ENCODE results near the gene IRF6.

GRCh38 chr1:209827384-209828262, 21.7 kb upstream of the IRF6 start, which contains the start of gene UTP25:
- TF ChIP-seq, protein P1, sequence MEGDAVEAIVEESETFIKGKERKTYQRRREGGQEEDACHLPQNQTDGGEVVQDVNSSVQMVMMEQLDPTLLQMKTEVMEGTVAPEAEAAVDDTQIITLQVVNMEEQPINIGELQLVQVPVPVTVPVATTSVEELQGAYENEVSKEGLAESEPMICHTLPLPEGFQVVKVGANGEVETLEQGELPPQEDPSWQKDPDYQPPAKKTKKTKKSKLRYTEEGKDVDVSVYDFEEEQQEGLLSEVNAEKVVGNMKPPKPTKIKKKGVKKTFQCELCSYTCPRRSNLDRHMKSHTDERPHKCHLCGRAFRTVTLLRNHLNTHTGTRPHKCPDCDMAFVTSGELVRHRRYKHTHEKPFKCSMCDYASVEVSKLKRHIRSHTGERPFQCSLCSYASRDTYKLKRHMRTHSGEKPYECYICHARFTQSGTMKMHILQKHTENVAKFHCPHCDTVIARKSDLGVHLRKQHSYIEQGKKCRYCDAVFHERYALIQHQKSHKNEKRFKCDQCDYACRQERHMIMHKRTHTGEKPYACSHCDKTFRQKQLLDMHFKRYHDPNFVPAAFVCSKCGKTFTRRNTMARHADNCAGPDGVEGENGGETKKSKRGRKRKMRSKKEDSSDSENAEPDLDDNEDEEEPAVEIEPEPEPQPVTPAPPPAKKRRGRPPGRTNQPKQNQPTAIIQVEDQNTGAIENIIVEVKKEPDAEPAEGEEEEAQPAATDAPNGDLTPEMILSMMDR (IDR thresholded peaks at IDR 0.05; ENCODE audit: insufficient read depth, low read depth, low read length): peak; percentile 82
- no peak for TF ChIP-seq EZH2 (IDR thresholded peaks at IDR 0.05; ENCODE audit: insufficient read depth, low read length)
